ENCODE measurements around the gene RALGAPA1.
A peak's percentile ranks its signal among the peaks of the same experiment; 100 is the strongest.
"Not testable (repeated sequence)": the region's sequence is repeated elsewhere in the genome, so short reads cannot be mapped to it uniquely, and the experiment has no call there.

Gene RALGAPA1

GRCh38 chr14:35821564-35822411 lies 12.7 kb upstream of the RALGAPA1 start:
- peak; percentile 29 for DNase-seq

- DNase-seq = no peak
These were observed 10.8 kb upstream of the RALGAPA1 start for GRCh38 chr14:35819591-35820540.

DNA sequence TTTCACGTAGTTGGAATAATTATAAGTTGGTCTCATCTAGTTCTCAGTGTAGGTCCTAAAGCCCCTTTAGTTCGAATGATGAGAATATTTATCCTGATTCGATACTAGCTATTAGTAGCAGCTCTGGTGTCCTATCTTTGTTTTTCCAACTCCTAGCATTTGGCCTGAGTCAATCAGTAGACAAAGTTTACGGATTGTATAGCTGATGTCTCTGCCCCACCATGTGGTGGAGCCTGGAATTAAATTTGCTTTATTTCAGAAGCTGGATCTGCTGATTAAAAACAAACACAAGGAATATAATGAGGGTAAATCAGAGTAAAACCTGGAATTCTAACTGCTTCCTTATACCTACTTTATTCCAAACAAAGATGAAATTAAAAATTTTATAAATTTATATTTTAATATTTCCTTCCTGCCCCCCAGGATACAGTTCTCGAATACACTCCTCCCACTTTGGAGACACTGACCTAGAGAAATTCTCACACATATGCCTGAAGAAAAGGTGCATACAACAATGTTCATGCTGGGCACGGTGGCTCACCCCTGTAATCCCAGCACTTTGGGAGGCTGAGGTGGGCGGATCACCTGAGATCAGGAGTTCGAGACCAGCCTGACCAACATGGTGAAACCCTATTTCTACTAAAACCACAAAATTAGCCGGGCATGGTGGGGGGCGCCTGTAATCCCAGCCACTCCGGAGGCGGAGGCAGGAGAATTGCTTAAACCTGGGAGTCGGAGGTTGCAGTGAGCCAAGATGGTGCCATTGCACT lies 9.4 kb upstream of the RALGAPA1 start:
- peak; percentile 34 for DNase-seq

GRCh38 chr14:35814371-35815005 lies 5.4 kb upstream of the RALGAPA1 start:
- DNase-seq = peak; percentile 89

DNA sequence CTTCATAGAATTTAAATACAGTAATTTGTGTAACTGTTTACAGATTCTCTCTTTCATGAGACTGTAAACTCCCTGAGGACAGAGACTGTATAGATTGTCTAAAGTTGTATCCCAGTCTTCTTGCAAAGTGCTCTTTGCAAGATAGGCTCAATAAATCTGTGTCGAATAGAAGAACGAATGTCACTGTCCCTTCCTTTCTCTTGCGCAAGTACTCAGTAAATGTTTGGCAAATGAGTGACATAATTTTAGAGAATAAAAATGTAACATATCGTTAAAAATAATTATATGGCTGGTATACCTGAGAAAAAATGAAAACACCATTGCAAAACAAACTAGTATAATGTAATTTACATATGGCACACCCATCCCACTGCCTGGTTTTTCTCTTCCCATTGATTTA lies 1.9 kb upstream of the RALGAPA1 start:
- DNase-seq = no peak

DNA sequence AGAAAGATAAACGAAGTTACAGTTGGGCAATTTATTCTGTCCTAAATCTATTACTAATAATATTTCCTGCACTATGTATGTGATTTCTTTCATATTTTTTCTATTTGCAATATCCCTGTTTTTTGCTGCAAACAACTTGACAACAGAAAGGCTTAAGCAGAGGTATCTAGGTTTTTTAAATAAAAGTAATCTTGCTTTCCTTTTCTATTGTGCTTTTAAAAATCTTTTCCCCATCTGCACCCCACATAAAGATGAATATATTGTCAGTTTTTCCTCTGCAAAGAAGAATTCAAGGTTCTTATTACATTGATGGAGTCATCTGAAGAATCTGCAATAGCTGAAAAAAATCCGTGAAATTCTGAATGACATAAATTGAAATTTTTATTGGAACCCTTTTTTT lies 502 bp upstream of the RALGAPA1 start:
- no peak for DNase-seq

DNA sequence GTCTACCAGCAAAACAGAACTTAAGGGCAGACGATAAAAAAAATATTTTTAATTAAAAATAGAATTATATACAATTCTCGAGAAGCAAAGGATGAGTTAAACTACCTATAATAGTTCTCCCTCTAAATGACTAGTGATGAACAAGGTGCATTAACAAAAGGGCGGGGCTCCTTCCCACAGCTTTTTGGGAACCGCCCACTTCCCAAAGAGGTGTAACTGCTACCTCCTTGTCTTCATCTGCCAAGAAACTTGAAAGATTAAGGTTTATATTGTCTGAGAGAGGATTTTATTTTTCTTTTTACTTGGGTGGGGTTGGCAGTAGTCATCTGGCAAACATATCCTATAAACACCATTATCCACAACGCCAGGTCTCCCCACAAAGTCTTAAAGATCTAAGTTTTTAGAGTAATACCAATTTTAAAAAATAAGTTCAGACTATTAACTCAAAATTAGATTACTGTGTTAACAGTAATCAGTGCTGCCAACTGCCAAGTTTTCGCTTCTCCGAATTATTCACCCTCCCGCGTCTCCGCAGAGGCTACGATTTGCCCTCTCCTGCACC lies 938 bp downstream of the RALGAPA1 start:
- peak; percentile 46 for DNase-seq

DNA sequence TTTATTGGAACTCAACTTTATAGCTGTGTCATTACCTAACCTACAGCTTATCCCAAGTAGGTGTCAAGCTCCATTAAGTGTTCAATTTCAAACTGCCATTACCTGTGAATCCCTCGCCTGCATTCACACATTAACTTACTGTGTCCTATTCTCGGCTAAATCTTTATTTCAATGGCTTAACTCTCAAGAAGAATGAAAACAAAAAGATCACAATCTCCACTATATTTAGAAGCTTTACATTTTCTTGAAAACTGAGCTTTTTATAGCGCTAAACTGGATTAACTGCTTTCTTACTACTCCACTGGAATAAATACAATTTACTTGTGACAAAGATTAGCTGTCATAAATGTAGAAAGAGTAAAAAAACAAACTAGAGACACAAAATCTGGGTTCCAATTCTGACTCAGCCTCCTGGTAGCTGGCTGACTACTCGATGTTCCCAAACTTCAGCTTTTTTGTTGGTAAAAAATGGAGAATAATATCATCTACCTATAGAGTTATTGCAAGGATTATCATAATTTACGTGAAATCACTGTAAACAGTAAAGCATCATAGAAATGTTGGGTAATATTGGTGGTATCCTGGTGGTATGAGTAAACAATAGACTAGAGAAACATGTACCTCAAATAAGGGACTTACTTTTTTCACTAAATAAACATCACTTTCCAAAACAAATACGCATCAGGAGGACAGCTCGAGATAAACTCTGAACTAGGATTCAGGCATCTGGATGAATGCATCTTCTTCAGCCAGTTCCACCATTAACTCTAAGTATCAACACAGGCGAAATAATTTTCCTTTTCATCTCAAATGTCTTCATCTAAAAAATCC lies 1.7 kb downstream of the RALGAPA1 start:
- no peak for DNase-seq

GRCh38 chr14:35806006-35806907 lies 2.8 kb downstream of the RALGAPA1 start:
- DNase-seq = no peak

DNA sequence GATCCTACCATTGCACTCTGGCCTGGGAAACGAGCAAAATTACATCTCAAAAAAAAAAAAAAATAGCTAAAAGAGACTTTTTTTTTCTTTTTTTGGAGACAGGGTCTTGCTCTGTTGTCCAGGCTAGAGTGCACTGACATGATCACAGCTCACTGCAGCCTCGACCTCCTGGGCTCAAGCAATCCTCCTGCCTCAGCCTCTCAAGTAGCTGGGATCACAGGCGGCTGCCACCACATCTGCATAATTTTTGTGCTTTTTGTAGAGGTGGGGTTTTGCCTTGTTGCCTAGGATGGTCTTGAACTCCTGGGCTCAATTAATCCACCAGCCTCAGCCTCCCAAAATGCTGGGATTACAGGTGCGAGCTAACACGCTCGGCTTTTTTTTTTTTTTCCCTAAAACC lies 11.3 kb downstream of the RALGAPA1 start:
- no peak for DNase-seq

GRCh38 chr14:35789651-35790050 lies 19.4 kb downstream of the RALGAPA1 start:
- no peak for DNase-seq

GRCh38 chr14:35786856-35787255 lies 22.2 kb downstream of the RALGAPA1 start:
- DNase-seq = no peak

- no peak for DNase-seq
These were observed 25.4 kb downstream of the RALGAPA1 start for GRCh38 chr14:35783699-35784098.

DNA sequence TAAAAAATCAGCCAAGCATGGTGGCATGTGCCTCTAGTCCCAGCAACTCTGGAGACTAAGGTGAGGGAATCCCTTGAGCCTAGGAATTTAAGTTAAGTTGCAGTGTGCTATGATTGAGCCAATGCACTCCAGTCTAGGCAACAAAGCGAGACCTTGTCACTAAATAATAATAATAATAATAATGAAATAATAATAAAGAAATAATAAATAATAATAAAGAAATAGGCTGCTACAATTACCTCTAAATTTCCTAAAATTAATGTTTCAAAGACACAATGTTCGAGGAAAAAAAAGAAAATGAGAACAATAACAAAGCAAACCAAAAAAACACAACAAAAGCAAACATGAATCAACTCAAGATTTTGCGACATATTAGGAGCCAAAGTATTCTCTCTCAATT lies 29.7 kb downstream of the RALGAPA1 start:
- DNase-seq = no peak

DNA sequence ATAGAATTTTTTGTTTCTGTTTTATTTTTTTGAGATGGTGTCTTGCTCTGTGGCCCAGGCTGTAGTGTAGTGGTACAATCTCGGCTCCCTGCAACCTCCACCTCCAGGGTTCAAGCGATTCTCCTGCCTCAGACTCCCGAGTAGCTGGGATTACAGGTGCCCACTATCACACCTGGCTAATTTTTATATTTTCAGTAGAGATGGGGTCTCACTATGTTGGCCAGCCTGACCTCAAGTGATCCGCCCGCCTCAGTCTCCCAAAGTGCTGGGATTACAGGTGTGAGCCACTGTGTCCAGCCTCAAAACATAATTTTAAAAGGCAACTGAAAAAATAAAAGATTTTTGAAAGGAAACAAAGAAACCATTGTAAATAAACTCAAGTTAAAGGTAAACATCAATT lies 31.5 kb downstream of the RALGAPA1 start:
- not testable (repeated sequence) for DNase-seq

- DNase-seq = no peak
These were observed 32.3 kb downstream of the RALGAPA1 start for GRCh38 chr14:35776823-35777222.

- not testable (repeated sequence) for DNase-seq
These were observed 33.0 kb downstream of the RALGAPA1 start for GRCh38 chr14:35776085-35776484.

GRCh38 chr14:35766700-35767082 lies 42.4 kb downstream of the RALGAPA1 start:
- DNase-seq = peak; percentile 11

DNA sequence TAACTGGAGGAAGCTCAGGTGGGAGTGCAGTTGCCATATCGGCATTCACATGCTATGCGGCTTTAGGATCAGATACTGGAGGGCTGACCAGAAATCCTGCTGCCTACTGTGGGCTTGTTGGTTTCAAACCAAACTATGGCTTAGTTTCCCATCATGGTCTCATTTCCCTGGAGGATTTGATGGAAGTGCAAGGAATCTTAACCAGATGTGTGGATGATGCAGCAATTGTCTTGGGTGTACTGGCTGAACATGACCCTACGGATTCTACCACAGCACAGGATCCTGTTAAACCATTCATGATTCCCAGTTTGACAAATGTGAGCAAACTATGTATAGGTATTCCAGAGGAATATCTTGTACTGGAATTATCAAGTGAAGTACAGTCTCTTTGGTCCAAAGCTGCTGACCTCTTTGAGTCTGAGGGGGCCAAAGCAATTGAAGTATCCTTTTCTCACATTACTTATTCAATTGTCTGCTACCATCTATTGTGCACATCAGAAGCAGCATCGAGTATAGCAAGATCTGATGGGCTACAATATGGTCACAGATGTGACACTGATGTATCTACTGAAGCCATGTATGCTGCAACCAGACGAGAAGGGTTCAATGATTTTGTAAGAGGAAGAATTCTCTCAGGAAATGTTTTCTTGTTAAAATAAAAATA lies 42.9 kb downstream of the RALGAPA1 start:
- DNase-seq = no peak

DNA sequence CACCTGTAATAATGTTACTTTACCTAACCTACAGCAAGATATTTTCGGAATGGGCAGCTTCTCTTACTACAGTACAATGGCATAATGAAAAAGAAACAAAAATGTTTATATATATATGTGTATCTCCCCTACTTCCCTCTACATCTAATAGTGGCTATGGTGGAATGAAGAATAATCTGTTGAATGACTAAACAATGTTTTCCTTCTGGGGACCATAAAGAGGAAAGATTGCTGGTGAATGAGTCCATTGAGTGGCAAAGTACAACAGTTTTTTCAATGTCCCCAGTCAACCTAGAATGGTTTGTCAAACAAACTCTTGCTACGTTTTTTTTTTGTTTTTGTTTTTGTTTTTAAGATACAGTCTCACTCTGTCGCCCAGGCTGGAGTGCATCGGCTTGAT lies 47.2 kb downstream of the RALGAPA1 start:
- DNase-seq = no peak
